Measurements from ENCODE around the gene C1orf116. TPM values are rescaled to one million over a fixed set of nuclear protein-coding genes. Genes with fewer than 3 reads are reported as not detected.

The C1orf116 gene
- total RNA-seq, 2 experiments from 2014 or later, result 0.08 TPM; not detected in 1

- Mint-ChIP-seq H3K27me3 (peaks cover 63% of the 10 kb centered on the region), H3K27ac (no peak overlapping the region), H3K36me3 (ENCODE audit: low read depth) (no peaks in the 10 kb centered on the region), H3K9me3 (no peaks in the 10 kb centered on the region), H3K4me3 (no peak overlapping the region), H3K4me1 (peaks cover under 1% of the 10 kb centered on the region)
- CTCF ChIA-PET, result interaction anchor here (1.5 to 3.5 kb wide), 2 partner anchors 21 to 48 kb away, joined by 3 to 10 read pairs; no protein-coding TSS in a partner anchor
- no peak for DNase-seq
- POLR2A ChIA-PET, result interaction anchor here (0.7 kb wide), 1 partner anchor 8 kb away, joined by 3 read pairs; no protein-coding TSS in a partner anchor
These were observed 3.5 kb downstream of the C1orf116 start for GRCh38 chr1:207028884-207029650.

- ChIA-PET CTCF (no interaction called here), POLR2A (no interaction called here)
- Mint-ChIP-seq H3K36me3 (ENCODE audit: low read depth) (no peaks in the 10 kb centered on the region), H3K4me3 (no peak overlapping the region), H3K27ac (no peak overlapping the region), H3K27me3 (peaks cover 53% of the 10 kb centered on the region), H3K9me3 (no peaks in the 10 kb centered on the region), H3K4me1 (no peaks in the 10 kb centered on the region)
- no peak for DNase-seq
These were observed 4.6 kb downstream of the C1orf116 start for GRCh38 chr1:207027921-207028320.

GRCh38 chr1:207027206-207027777 lies 5.3 kb downstream of the C1orf116 start:
- no peaks in the 10 kb centered on the region for H3K4me1 Mint-ChIP-seq
- ChIA-PET CTCF (no interaction called here), POLR2A (no interaction called here)
- H3K9me3 Mint-ChIP-seq, result no peaks in the 10 kb centered on the region
- peaks cover 48% of the 10 kb centered on the region for H3K27me3 Mint-ChIP-seq
- no peaks in the 10 kb centered on the region for H3K36me3 Mint-ChIP-seq (ENCODE audit: low read depth)
- no peak for DNase-seq
- H3K4me3 Mint-ChIP-seq, result no peak overlapping the region
- no peak overlapping the region for H3K27ac Mint-ChIP-seq

- no peaks in the 10 kb centered on the region for H3K36me3 Mint-ChIP-seq (ENCODE audit: low read depth)
- H3K27me3 Mint-ChIP-seq, result peaks cover 39% of the 10 kb centered on the region
- H3K9me3 Mint-ChIP-seq, result no peaks in the 10 kb centered on the region
- no peaks in the 10 kb centered on the region for H3K4me1 Mint-ChIP-seq
- no peak overlapping the region for H3K27ac Mint-ChIP-seq
- ChIA-PET CTCF (no interaction called here), POLR2A (no interaction called here)
- DNase-seq, result no peak
- H3K4me3 Mint-ChIP-seq, result no peak overlapping the region
These were observed 6.4 kb downstream of the C1orf116 start for GRCh38 chr1:207026104-207026534.

- CTCF ChIA-PET, result no interaction called here
- peaks cover 3% of the 10 kb centered on the region for H3K4me1 Mint-ChIP-seq
- H3K36me3 Mint-ChIP-seq (ENCODE audit: low read depth), result no peaks in the 10 kb centered on the region
- H3K4me3 Mint-ChIP-seq, result no peak overlapping the region
- H3K9me3 Mint-ChIP-seq, result no peaks in the 10 kb centered on the region
- H3K27me3 Mint-ChIP-seq, result peaks cover 34% of the 10 kb centered on the region
- H3K27ac Mint-ChIP-seq, result no peak overlapping the region
- no peak for DNase-seq
- POLR2A ChIA-PET, result no interaction called here
These were observed 7.2 kb downstream of the C1orf116 start for GRCh38 chr1:207025146-207025880.

- H3K27ac Mint-ChIP-seq, result no peak overlapping the region
- H3K36me3 Mint-ChIP-seq (ENCODE audit: low read depth), result no peaks in the 10 kb centered on the region
- H3K4me1 Mint-ChIP-seq, result peaks cover 3% of the 10 kb centered on the region
- H3K4me3 Mint-ChIP-seq, result no peak overlapping the region
- peaks cover 28% of the 10 kb centered on the region for H3K27me3 Mint-ChIP-seq
- DNase-seq, result no peak
- POLR2A ChIA-PET, result no interaction called here
- H3K9me3 Mint-ChIP-seq, result no peaks in the 10 kb centered on the region
- CTCF ChIA-PET, result no interaction called here
These were observed 8.1 kb downstream of the C1orf116 start for GRCh38 chr1:207024202-207025145.

- Mint-ChIP-seq H3K4me3 (no peak overlapping the region), H3K4me1 (peaks cover 3% of the 10 kb centered on the region), H3K27me3 (peaks cover 26% of the 10 kb centered on the region), H3K9me3 (no peaks in the 10 kb centered on the region), H3K36me3 (ENCODE audit: low read depth) (no peaks in the 10 kb centered on the region), H3K27ac (no peak overlapping the region)
- DNase-seq, result no peak
- ChIA-PET POLR2A (no interaction called here), CTCF (no interaction called here)
These were observed 9.4 kb downstream of the C1orf116 start for GRCh38 chr1:207022996-207023679.

GRCh38 chr1:207021876-207022596 lies 10.5 kb downstream of the C1orf116 start:
- Mint-ChIP-seq H3K9me3 (no peaks in the 10 kb centered on the region), H3K27ac (no peak overlapping the region), H3K36me3 (ENCODE audit: low read depth) (no peaks in the 10 kb centered on the region), H3K4me1 (peaks cover 3% of the 10 kb centered on the region), H3K27me3 (peaks cover 21% of the 10 kb centered on the region), H3K4me3 (no peak overlapping the region)
- DNase-seq, result no peak
- ChIA-PET POLR2A (no interaction called here), CTCF (interaction anchor here (0.9 to 1.3 kb wide), 2 partner anchors 18 to 26 kb away, joined by 3 read pairs; no protein-coding TSS in a partner anchor)

- H3K9me3 Mint-ChIP-seq, result no peaks in the 10 kb centered on the region
- no peak for DNase-seq
- no peak overlapping the region for H3K27ac Mint-ChIP-seq
- ChIA-PET POLR2A (interaction anchor here (0.7 kb wide), 1 partner anchor 8 kb away, joined by 3 read pairs; no protein-coding TSS in a partner anchor), CTCF (interaction anchor here (0.9 to 1.3 kb wide), 2 partner anchors 17 to 26 kb away, joined by 3 read pairs; no protein-coding TSS in a partner anchor)
- peaks cover 20% of the 10 kb centered on the region for H3K27me3 Mint-ChIP-seq
- no peak overlapping the region for H3K4me3 Mint-ChIP-seq
- H3K36me3 Mint-ChIP-seq (ENCODE audit: low read depth), result no peaks in the 10 kb centered on the region
- peaks cover 3% of the 10 kb centered on the region for H3K4me1 Mint-ChIP-seq
These were observed 11.3 kb downstream of the C1orf116 start for GRCh38 chr1:207021139-207021861.

GRCh38 chr1:207020709-207021107 lies 11.8 kb downstream of the C1orf116 start:
- POLR2A ChIA-PET, result interaction anchor here (0.7 kb wide), 1 partner anchor 8 kb away, joined by 3 read pairs; no protein-coding TSS in a partner anchor
- Mint-ChIP-seq H3K4me1 (peaks cover 6% of the 10 kb centered on the region), H3K27me3 (peaks cover 23% of the 10 kb centered on the region), H3K4me3 (no peak overlapping the region), H3K36me3 (ENCODE audit: low read depth) (no peaks in the 10 kb centered on the region), H3K27ac (no peak overlapping the region), H3K9me3 (no peaks in the 10 kb centered on the region)
- DNase-seq, result no peak
- CTCF ChIA-PET, result no interaction called here

GRCh38 chr1:207020065-207020708 lies 12.4 kb downstream of the C1orf116 start:
- Mint-ChIP-seq H3K4me3 (no peak overlapping the region), H3K36me3 (ENCODE audit: low read depth) (no peaks in the 10 kb centered on the region), H3K9me3 (no peaks in the 10 kb centered on the region), H3K27me3 (peaks cover 18% of the 10 kb centered on the region), H3K4me1 (peaks cover 6% of the 10 kb centered on the region), H3K27ac (no peak overlapping the region)
- ChIA-PET CTCF (no interaction called here), POLR2A (interaction anchor here (0.7 kb wide), 1 partner anchor 9 kb away, joined by 3 read pairs; no protein-coding TSS in a partner anchor)
- no peak for DNase-seq

Data from activated CD4-positive, alpha-beta memory T cell treated with anti-CD3 and anti-CD28 coated beads, Interleukin-2, amount 10 ng/mL, durations not matched to agents 7 days and 5 days (primary cell).